SKM-1 (cell line): Measurements from ENCODE around the gene MEGF11.
"Not testable (repeated sequence)": the region's sequence is repeated elsewhere in the genome, so short reads cannot be mapped to it uniquely, and the experiment has no call there.

ENCODE experiments used
- DNase-seq: peaks from one replicate; lab custom pipeline; 2025; ENCODE audit not compliant: unreplicated experiment; lab: John Stamatoyannopoulos, UW

The MEGF11 gene

GRCh38 chr15:66276546-66276945, 23.0 kb upstream of the MEGF11 start:
- DNase-seq = no peak

- no peak for DNase-seq
Measured at GRCh38 chr15:66275352-66275751, 21.8 kb upstream of the MEGF11 start.

GRCh38 chr15:66270932-66271331, 17.4 kb upstream of the MEGF11 start:
- DNase-seq = no peak

GRCh38 chr15:66269326-66270090, 16.0 kb upstream of the MEGF11 start:
- no peak for DNase-seq

GRCh38 chr15:66264859-66265513, 11.4 kb upstream of the MEGF11 start:
- no peak for DNase-seq

- DNase-seq = not testable (repeated sequence)
Measured at GRCh38 chr15:66262837-66263236, 9.3 kb upstream of the MEGF11 start.

- DNase-seq = no peak
Measured at GRCh38 chr15:66261056-66261455, 7.5 kb upstream of the MEGF11 start.

GRCh38 chr15:66256692-66257091, 3.1 kb upstream of the MEGF11 start:
- no peak for DNase-seq

- no peak for DNase-seq
Measured at GRCh38 chr15:66254951-66255676, 1.6 kb upstream of the MEGF11 start.

GRCh38 chr15:66254089-66254950, 770 bp upstream of the MEGF11 start:
- DNase-seq = no peak

- no peak for DNase-seq
Measured at GRCh38 chr15:66252685-66253417, 699 bp downstream of the MEGF11 start.

GRCh38 chr15:66251790-66252684, 1.5 kb downstream of the MEGF11 start:
- no peak for DNase-seq

GRCh38 chr15:66251065-66251789, 2.3 kb downstream of the MEGF11 start:
- DNase-seq = no peak

- no peak for DNase-seq
Measured at GRCh38 chr15:66249605-66250174, 3.9 kb downstream of the MEGF11 start.

GRCh38 chr15:66246937-66247336, 6.6 kb downstream of the MEGF11 start:
- DNase-seq = no peak

- not testable (repeated sequence) for DNase-seq
Measured at GRCh38 chr15:66245832-66246231, 7.7 kb downstream of the MEGF11 start.

- DNase-seq = no peak
Measured at GRCh38 chr15:66241908-66242285, 11.7 kb downstream of the MEGF11 start.
